ENCODE data around the gene PRSS2. TPM values are rescaled to one million over a fixed set of nuclear protein-coding genes. Genes with fewer than 3 reads are reported as not detected.

Gene PRSS2
- total RNA-seq, 4 donors from 2014 or later = not detected

DNA sequence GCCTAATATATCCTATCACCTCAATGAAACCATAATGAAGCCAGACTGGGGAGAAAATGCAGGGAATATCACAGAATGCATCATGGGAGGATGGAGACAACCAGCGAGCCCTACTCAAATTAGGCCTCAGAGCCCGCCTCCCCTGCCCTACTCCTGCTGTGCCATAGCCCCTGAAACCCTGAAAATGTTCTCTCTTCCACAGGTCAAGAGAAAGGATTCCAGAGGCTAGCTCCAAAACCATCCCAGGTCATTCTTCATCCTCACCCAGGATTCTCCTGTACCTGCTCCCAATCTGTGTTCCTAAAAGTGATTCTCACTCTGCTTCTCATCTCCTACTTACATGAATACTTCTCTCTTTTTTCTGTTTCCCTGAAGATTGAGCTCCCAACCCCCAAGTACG is 31.5 kb downstream of the PRSS2 start:
- no peak for TF ChIP-seq POLR2A (IDR thresholded peaks at IDR 0.05)
- TF ChIP-seq, protein P1, sequence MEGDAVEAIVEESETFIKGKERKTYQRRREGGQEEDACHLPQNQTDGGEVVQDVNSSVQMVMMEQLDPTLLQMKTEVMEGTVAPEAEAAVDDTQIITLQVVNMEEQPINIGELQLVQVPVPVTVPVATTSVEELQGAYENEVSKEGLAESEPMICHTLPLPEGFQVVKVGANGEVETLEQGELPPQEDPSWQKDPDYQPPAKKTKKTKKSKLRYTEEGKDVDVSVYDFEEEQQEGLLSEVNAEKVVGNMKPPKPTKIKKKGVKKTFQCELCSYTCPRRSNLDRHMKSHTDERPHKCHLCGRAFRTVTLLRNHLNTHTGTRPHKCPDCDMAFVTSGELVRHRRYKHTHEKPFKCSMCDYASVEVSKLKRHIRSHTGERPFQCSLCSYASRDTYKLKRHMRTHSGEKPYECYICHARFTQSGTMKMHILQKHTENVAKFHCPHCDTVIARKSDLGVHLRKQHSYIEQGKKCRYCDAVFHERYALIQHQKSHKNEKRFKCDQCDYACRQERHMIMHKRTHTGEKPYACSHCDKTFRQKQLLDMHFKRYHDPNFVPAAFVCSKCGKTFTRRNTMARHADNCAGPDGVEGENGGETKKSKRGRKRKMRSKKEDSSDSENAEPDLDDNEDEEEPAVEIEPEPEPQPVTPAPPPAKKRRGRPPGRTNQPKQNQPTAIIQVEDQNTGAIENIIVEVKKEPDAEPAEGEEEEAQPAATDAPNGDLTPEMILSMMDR (IDR thresholded peaks at IDR 0.05) = no peak
- no peaks in the 10 kb centered on the region for H3K27me3 ChIP-seq
- peaks cover 0 to 5% of the 10 kb centered on the region in 2 donors for H3K4me1 ChIP-seq
- no peaks in the 10 kb centered on the region for H3K36me3 ChIP-seq
- DNase-seq = no peak
- no peaks in the 10 kb centered on the region for H3K9me3 ChIP-seq
- intact Hi-C loops (cut with DNase I; ENCODE audit: low total_unique reads) = no loop called here
- H3K27ac ChIP-seq = no peak overlapping the region
- no peak overlapping the region for H3K4me3 ChIP-seq

DNA sequence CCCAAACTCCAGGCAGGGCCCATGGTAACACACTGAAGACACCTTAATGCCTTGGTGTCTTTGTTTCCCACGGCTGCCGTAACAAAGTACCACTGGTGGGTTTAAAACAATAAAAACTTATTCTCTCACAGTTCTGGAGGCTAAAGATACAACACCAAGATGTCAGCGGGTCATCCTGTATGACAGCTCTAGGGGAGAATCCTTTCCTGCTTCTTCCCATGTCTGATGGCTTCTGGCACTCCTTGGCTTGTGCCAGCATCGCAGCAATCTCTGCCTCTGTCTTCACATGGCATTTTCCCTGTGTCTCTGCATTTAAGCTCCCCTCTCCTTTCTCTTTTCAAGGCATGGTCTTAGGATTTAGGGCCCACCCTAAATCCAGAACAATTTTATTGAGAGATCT is 33.1 kb downstream of the PRSS2 start:
- Histone ChIP-seq H3K27me3 (no peaks in the 10 kb centered on the region), H3K9me3 (no peaks in the 10 kb centered on the region), H3K4me1 (no peaks in the 10 kb centered on the region), H3K36me3 (no peaks in the 10 kb centered on the region), H3K27ac (no peak overlapping the region), H3K4me3 (no peak overlapping the region)
- intact Hi-C loops (cut with DNase I; ENCODE audit: low total_unique reads) = no loop called here
- TF ChIP-seq POLR2A (IDR thresholded peaks at IDR 0.05) = no peak
- TF ChIP-seq, protein P1 (IDR thresholded peaks at IDR 0.05) = no peak
- no peak for DNase-seq

DNA sequence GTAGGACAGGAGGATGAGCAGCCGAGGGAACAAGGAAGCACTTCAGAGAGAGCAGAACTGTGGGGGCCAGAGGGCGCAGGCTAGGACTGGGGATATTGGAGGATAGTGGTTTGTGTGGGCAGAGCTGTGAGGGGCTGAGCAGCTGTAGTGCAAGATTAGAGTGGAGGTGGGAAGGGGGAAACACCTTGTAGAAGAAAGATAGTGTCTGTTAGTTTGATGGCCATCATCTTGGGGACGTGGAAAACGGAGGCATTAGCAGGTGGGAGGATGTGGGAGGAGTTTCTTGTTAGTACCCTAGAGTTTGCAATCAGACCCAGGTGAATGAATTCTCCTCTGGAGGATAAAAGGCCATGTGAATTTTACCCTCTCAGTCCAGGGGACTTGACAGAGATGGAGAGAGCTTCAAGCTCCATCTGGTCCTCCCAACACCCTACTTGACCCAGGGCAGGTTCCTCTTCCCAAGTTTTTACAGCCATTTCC is 34.0 kb downstream of the PRSS2 start:
- Histone ChIP-seq H3K36me3 (no peaks in the 10 kb centered on the region), H3K9me3 (no peaks in the 10 kb centered on the region), H3K4me3 (no peak overlapping the region), H3K4me1 (no peaks in the 10 kb centered on the region), H3K27ac (no peak overlapping the region), H3K27me3 (no peaks in the 10 kb centered on the region)
- TF ChIP-seq, protein P1 (IDR thresholded peaks at IDR 0.05) = no peak
- no peak for TF ChIP-seq POLR2A (IDR thresholded peaks at IDR 0.05)
- intact Hi-C loops (cut with DNase I; ENCODE audit: low total_unique reads) = no loop called here
- DNase-seq = no peak

DNA sequence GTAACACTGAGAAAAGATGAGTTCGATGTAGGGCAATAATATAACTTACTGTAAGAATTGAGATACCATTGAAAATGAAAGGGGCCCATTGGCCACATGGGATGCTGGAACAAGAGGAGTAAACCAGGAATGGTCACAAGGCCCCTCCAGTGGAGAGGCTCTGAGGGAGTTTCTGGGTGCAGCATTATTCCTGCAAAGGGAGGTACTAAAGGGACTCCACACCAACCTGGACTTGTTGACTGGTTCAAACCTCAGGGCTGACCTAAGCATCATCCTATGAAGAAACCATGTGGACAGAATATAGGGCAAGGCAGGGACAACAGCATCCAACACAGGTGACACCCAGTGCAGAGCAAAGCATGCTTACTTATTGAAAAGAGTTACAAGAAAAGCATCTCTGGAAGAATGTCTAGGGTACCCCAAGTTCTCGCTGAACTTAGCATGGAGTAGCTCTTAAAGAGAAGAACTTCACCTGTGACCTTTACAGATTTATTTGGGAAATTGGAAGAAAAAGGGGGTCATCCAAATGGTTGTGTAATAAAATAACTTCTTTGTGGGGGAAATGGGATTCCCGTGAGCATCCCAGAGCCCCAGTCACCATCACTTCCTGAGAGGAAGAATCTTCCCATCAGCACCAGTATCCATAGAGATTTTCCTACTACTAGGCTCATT is 34.7 kb downstream of the PRSS2 start:
- H3K4me3 ChIP-seq = no peak overlapping the region
- no peak for DNase-seq
- H3K27me3 ChIP-seq = no peaks in the 10 kb centered on the region
- no peak for TF ChIP-seq POLR2A (IDR thresholded peaks at IDR 0.05)
- TF ChIP-seq, protein P1 (IDR thresholded peaks at IDR 0.05) = no peak
- no peak overlapping the region for H3K27ac ChIP-seq
- intact Hi-C loops (cut with DNase I; ENCODE audit: low total_unique reads) = no loop called here
- H3K4me1 ChIP-seq = no peaks in the 10 kb centered on the region
- H3K9me3 ChIP-seq = no peaks in the 10 kb centered on the region
- H3K36me3 ChIP-seq = no peaks in the 10 kb centered on the region

DNA sequence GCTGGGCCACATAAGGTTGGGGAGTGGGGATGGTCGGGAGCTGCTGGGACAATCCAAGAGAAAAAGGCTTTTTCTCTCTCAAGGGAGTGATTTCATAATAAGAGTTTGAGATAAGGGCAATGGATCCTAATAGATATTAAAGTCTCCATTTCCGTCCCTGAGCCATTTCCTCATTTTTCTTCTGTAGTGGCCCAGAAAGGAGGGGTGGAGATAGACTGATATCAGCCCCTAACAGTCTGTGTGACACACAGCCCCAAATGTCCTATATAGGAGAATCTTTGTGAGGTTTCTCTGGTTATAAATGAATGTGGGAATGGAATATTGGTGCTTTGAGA is 35.2 kb downstream of the PRSS2 start:
- no peaks in the 10 kb centered on the region for H3K36me3 ChIP-seq
- TF ChIP-seq, protein P1 (IDR thresholded peaks at IDR 0.05) = no peak
- TF ChIP-seq POLR2A (IDR thresholded peaks at IDR 0.05) = no peak
- DNase-seq = no peak
- H3K27ac ChIP-seq = no peak overlapping the region
- intact Hi-C loops (cut with DNase I; ENCODE audit: low total_unique reads) = no loop called here
- no peaks in the 10 kb centered on the region for H3K9me3 ChIP-seq
- H3K4me3 ChIP-seq = no peak overlapping the region
- H3K4me1 ChIP-seq = no peaks in the 10 kb centered on the region
- H3K27me3 ChIP-seq = no peaks in the 10 kb centered on the region

Data from uterus (tissue), 4 donors.